Endothelial cell (in vitro differentiated cells): ENCODE data around the gene HAO2. TPM values are rescaled to one million over a fixed set of nuclear protein-coding genes. Genes with fewer than 3 reads are reported as not detected.

ENCODE experiments used
- DNase-seq: peaks from one replicate; pipeline ENCODE4 v3.0.0; 2021; ENCODE audit warnings: low spot score
- H3K27ac Mint-ChIP-seq: one replicate; pipeline ENCODE4 v1.8.0; 2021; ENCODE audit warnings: mixed read lengths, inconsistent platforms; ENCODE audit not compliant: unreplicated experiment
- H3K27me3 Mint-ChIP-seq: one replicate; pipeline ENCODE4 v1.8.0; 2021; ENCODE audit warnings: mild to moderate bottlenecking, moderate library complexity, mixed read lengths, inconsistent platforms; ENCODE audit not compliant: unreplicated experiment
- H3K36me3 Mint-ChIP-seq: one replicate; pipeline ENCODE4 v1.8.0; 2021; ENCODE audit warnings: mild to moderate bottlenecking, low read depth, mixed read lengths, inconsistent platforms; ENCODE audit not compliant: unreplicated experiment
- H3K4me1 Mint-ChIP-seq: one replicate; pipeline ENCODE4 v1.8.0; 2021; ENCODE audit warnings: mild to moderate bottlenecking, mixed read lengths, inconsistent platforms; ENCODE audit not compliant: unreplicated experiment
- H3K4me3 Mint-ChIP-seq: one replicate; pipeline ENCODE4 v1.8.0; 2021; ENCODE audit warnings: mild to moderate bottlenecking, mixed read lengths, inconsistent platforms; ENCODE audit not compliant: unreplicated experiment
- H3K9me3 Mint-ChIP-seq: one replicate; pipeline ENCODE4 v1.8.0; 2021; ENCODE audit warnings: mixed read lengths, inconsistent platforms; ENCODE audit not compliant: unreplicated experiment
- total RNA-seq: library from RNA; stranded (reverse); fragmentation: NEBNext Ultra II Directional; extraction: Animal tissue kit (Norgen Biotek cat#: 25700); gene quantifications from one replicate; pipeline ENCODE4 v1.2.1, GENCODE V29; 2021; ENCODE audit not compliant: unreplicated experiment
- TF ChIP-seq, protein P1 (sequence below): fragments of 200-600 bp; sonication (generic); IDR thresholded peaks from one replicate; pipeline ENCODE4 v1.5.0; 2021; ENCODE audit warnings: antibody characterized with exemption; ENCODE audit not compliant: unreplicated experiment

The HAO2 gene
- total RNA-seq, 1 donor from 2014 or later = not detected

GRCh38 chr1:119364640-119365039 lies 3.9 kb upstream of the HAO2 start:
- Mint-ChIP-seq H3K4me3 (no peak overlapping the region), H3K27me3 (peaks cover 1% of the 10 kb centered on the region)

DNA sequence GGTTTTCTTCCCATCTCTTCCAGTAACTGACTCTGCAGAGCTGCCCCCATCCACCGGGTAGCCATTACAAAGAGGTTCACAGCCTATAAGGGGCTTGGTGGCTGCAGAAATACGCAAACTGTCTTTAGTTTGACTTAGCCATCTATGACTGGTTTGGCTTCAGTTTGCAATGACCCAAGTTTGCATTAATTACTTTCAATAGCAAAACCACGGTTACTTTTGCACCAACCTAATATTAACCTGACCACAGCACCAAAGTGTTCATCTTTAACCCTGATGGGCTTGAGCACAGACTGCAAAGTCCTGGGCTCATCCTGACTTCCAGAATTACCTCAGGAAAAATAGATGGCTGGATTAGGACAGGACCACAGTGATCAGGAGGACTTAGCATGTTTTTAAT lies 2.2 kb upstream of the HAO2 start:
- Mint-ChIP-seq H3K4me1 (peaks cover 6% of the 10 kb centered on the region), H3K27ac (no peak overlapping the region), H3K9me3 (no peaks in the 10 kb centered on the region), H3K4me3 (no peak overlapping the region), H3K27me3 (peaks cover 1% of the 10 kb centered on the region), H3K36me3 (no peaks in the 10 kb centered on the region)
- TF ChIP-seq, protein P1, sequence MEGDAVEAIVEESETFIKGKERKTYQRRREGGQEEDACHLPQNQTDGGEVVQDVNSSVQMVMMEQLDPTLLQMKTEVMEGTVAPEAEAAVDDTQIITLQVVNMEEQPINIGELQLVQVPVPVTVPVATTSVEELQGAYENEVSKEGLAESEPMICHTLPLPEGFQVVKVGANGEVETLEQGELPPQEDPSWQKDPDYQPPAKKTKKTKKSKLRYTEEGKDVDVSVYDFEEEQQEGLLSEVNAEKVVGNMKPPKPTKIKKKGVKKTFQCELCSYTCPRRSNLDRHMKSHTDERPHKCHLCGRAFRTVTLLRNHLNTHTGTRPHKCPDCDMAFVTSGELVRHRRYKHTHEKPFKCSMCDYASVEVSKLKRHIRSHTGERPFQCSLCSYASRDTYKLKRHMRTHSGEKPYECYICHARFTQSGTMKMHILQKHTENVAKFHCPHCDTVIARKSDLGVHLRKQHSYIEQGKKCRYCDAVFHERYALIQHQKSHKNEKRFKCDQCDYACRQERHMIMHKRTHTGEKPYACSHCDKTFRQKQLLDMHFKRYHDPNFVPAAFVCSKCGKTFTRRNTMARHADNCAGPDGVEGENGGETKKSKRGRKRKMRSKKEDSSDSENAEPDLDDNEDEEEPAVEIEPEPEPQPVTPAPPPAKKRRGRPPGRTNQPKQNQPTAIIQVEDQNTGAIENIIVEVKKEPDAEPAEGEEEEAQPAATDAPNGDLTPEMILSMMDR = no peak
- DNase-seq = no peak

More at GRCh38 chr1:119364640-119365039, 3.9 kb upstream of the HAO2 start:
- H3K36me3 Mint-ChIP-seq = no peaks in the 10 kb centered on the region
- H3K9me3 Mint-ChIP-seq = no peaks in the 10 kb centered on the region
- DNase-seq = no peak
- peaks cover 6% of the 10 kb centered on the region for H3K4me1 Mint-ChIP-seq
- TF ChIP-seq, protein P1 = no peak
- no peak overlapping the region for H3K27ac Mint-ChIP-seq

DNA sequence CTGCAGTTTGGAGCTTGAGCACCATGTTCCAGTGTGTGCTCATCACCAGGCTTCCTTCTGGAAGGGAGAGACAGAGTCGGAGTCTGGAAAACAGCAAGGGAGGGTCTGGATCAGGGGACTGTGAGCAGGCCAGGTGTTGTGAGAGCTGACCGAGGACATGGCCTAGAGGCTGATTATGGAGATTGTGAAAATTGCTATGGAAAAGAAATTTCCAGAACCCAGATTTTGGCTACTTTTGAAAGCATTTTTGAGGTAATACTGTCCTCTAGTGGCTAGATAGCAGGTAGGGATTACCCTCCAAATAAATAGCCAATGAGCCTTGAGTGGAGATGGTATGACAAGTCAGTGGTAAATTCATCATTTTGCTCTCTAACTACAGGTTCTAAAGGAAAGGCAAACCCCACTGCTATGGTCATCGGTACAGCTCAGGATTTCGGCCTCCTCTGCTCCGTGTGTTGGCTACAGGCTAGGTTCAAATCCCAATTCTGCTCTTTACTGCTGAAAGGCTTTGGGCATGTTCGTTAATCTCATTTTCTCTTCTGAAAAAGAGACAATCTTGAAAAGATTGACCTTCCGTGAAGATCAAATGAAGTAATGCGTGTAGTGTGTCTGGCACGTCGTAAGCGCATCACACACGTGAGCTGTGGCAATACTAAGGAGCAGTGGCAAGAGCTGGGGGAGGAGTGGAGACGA lies 1.0 kb upstream of the HAO2 start:
- peaks cover 11% of the 10 kb centered on the region for H3K4me1 Mint-ChIP-seq
- no peak overlapping the region for H3K4me3 Mint-ChIP-seq
- TF ChIP-seq, protein P1 = peak; percentile 60
- H3K27me3 Mint-ChIP-seq = peaks cover 1% of the 10 kb centered on the region
- no peaks in the 10 kb centered on the region for H3K36me3 Mint-ChIP-seq
- no peak overlapping the region for H3K27ac Mint-ChIP-seq
- H3K9me3 Mint-ChIP-seq = no peaks in the 10 kb centered on the region
- DNase-seq = no peak

DNA sequence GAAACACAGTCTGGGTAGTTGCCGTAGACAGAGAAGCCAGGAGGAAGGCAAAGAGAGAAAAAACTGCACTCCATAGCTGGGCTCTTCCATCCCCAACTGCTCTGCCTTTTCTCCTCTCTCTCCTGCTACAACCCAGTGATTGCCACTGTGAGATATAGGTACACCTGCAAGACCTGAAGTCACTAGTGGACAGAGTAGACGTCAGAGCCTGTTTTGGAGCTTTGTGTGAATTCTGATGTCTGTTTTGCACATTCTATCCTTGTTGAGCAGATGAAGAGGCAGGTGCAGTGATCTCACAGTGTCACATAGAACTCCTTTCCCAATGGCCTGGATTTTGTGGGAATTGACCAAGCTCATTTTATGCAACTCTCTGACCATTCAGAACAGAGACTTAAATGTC lies 2.2 kb downstream of the HAO2 start:
- TF ChIP-seq, protein P1 = no peak
- peaks cover 32% of the 10 kb centered on the region for H3K4me1 Mint-ChIP-seq
- no peak for DNase-seq
- peaks cover 3% of the 10 kb centered on the region for H3K27me3 Mint-ChIP-seq
- no peak overlapping the region for H3K27ac Mint-ChIP-seq
- no peak overlapping the region for H3K4me3 Mint-ChIP-seq
- H3K9me3 Mint-ChIP-seq = no peaks in the 10 kb centered on the region
- no peaks in the 10 kb centered on the region for H3K36me3 Mint-ChIP-seq

DNA sequence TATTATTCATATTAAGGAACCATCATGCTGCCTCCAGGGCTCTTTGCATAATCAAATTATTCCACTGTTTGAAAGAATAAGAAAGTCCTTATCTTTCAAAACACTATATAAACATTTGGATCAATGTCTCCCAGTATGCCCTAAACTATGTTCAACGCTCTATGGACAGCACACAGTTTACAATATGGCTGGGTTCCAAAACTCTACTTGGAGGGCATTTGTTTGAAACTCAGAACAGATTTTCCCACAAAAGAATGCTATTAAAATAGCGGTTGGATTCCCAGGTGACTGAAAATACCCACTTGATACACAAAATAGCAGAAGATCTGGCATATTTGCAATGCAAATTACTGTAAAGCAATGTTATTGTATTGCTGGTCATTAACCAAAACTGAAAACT lies 3.2 kb downstream of the HAO2 start:
- Mint-ChIP-seq H3K36me3 (no peaks in the 10 kb centered on the region), H3K9me3 (no peaks in the 10 kb centered on the region), H3K4me3 (no peak overlapping the region), H3K27me3 (peaks cover 4% of the 10 kb centered on the region), H3K27ac (no peak overlapping the region), H3K4me1 (peaks cover 26% of the 10 kb centered on the region)
- no peak for DNase-seq
- TF ChIP-seq, protein P1 = no peak
